Gastroesophageal sphincter (tissue), 4 donors: Measurements from ENCODE around the gene KBTBD4. TPM values are rescaled to one million over a fixed set of nuclear protein-coding genes. Genes with fewer than 3 reads are reported as not detected.
A peak's percentile ranks its signal among the peaks of the same experiment; 100 is the strongest.

ENCODE experiments used
- ATAC-seq: fragments of 150-250 bp; one replicate; pipeline ENCODE4 v1.9.1; 2016; ENCODE audit warnings: mild to moderate bottlenecking, moderate library complexity
- H3K27ac ChIP-seq, 4 donors: fragments of 200-600 bp; sonication (generic) in 3 of 4; 1 replicate in 3 of 4; 2 replicates in 1 of 4; pipeline ENCODE4 v1.5.1; 2016 to 2019
- H3K27me3 ChIP-seq: fragments of 200-600 bp; sonication (generic); one replicate; pipeline ENCODE4 v1.5.1; 2019
- H3K36me3 ChIP-seq, 2 donors: fragments of 200-600 bp; sonication (generic); one replicate each; pipeline ENCODE4 v1.5.1; 2019; ENCODE audit warnings: control low read depth in 1 of 2
- H3K4me1 ChIP-seq, 3 donors: fragments of 200-600 bp; sonication (generic); 1 replicate in 2 of 3; 2 replicates in 1 of 3; pipeline ENCODE4 v1.5.1; 2016 to 2019; ENCODE audit warnings: control low read depth in 2 of 3
- H3K4me3 ChIP-seq, 2 donors: fragments of 200-600 bp; sonication (generic); one replicate each; pipeline ENCODE4 v1.5.1; 2019; ENCODE audit warnings: mild to moderate bottlenecking in 1 of 2, moderate library complexity in 1 of 2
- H3K9me3 ChIP-seq, 3 donors: fragments of 200-600 bp; sonication (generic); one replicate each; pipeline ENCODE4 v1.5.1; 2017 to 2019; ENCODE audit warnings: control low read depth in 2 of 3
- EP300 ChIP-seq: sonication (generic); formaldehyde crosslinking; IDR thresholded peaks from one replicate; pipeline ENCODE4 v1.6.1; 2017; ENCODE audit warnings: antibody characterized with exemption, mild to moderate bottlenecking
- POLR2A ChIP-seq, 2 donors: fragments of 450-650 bp; IDR thresholded peaks; one replicate each; pipeline ENCODE4 v1.6.1; 2017; ENCODE audit warnings: antibody characterized with exemption in 2 of 2, mild to moderate bottlenecking in 2 of 2, moderate library complexity in 1 of 2
- POLR2AphosphoS5 ChIP-seq: sonication (generic); formaldehyde crosslinking; IDR thresholded peaks from one replicate; pipeline ENCODE4 v1.6.1; 2017; ENCODE audit warnings: antibody characterized with exemption
- WGBS, 2 donors: methylation state at CpG; one replicate each; pipeline ENCODE4 v1.1.5; 2018; ENCODE audit warnings: low coverage in 1 of 2; 5-methylcytosine and 5-hydroxymethylcytosine counted together
- total RNA-seq, 4 donors: library from RNA; depleted of rRNA; stranded (reverse); fragments of >200 nt; gene quantifications; one replicate each; pipeline ENCODE4 v1.1.0, GENCODE V29; 2016
- TF ChIP-seq, protein P1 (sequence below), 4 experiments: fragments of 200-600 bp in 2 of 4; fragments of 450-650 bp in 2 of 4; sonication (generic) in 1 of 4; IDR thresholded peaks; one replicate each; pipeline ENCODE4 v1.5.1; 2017 to 2019; ENCODE audit warnings: antibody characterized with exemption in 4 of 4, mild to moderate bottlenecking in 2 of 4, moderate library complexity in 2 of 4

Gene KBTBD4
- total RNA-seq, 4 donors from 2014 or later: 23.3 to 36.1 (median 27.0) TPM

GRCh38 chr11:47583844-47584243 lies 5.1 kb upstream of the KBTBD4 start:
- Histone ChIP-seq H3K9me3 (no peaks in the 10 kb centered on the region), H3K27me3 (peaks cover under 1% of the 10 kb centered on the region), H3K27ac (no peak overlapping the region), H3K4me3 (no peak overlapping the region), H3K36me3 (peaks cover 0 to 60% of the 10 kb centered on the region in 2 donors), H3K4me1 (peaks cover 2 to 34% (median 6%) of the 10 kb centered on the region in 3 donors)
- WGBS, 2 donors: 71 to 80% methylated on average over 3 to 5 of the region's 5 CpGs
- no peak for TF ChIP-seq POLR2AphosphoS5
- TF ChIP-seq, protein P1, sequence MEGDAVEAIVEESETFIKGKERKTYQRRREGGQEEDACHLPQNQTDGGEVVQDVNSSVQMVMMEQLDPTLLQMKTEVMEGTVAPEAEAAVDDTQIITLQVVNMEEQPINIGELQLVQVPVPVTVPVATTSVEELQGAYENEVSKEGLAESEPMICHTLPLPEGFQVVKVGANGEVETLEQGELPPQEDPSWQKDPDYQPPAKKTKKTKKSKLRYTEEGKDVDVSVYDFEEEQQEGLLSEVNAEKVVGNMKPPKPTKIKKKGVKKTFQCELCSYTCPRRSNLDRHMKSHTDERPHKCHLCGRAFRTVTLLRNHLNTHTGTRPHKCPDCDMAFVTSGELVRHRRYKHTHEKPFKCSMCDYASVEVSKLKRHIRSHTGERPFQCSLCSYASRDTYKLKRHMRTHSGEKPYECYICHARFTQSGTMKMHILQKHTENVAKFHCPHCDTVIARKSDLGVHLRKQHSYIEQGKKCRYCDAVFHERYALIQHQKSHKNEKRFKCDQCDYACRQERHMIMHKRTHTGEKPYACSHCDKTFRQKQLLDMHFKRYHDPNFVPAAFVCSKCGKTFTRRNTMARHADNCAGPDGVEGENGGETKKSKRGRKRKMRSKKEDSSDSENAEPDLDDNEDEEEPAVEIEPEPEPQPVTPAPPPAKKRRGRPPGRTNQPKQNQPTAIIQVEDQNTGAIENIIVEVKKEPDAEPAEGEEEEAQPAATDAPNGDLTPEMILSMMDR (IDR thresholded peaks at IDR 0.05): no peak
- TF ChIP-seq EP300: no peak
- TF ChIP-seq POLR2A (IDR thresholded peaks at IDR 0.05): no peak
- ATAC-seq: no peak

DNA sequence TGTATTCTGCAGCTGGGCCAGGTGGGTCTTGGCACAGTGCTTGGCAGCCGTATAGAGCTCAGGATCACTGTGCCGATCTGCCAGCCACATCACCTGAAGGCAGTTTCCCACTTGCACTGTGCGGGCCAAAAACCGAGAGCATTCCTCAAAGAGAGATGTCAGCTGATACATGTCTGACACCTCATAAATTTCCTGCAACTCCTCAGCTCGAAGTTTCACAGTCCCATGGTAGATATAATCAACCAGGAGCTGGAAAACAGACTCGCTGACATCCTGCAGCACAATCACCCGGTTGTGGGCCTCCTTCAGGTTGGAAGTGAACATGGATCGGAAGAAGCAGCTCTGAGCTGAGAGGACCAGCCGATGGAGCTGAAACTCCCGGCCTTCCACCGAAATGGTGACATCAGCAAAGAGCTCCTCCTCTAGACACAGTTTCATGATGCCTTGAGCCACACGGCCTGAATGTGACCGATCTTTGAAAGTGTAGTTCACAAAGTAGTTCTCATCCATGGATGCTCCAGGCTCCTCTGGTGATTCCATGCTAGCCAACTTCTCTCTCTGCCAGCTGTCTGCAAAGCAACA lies 1.2 kb downstream of the KBTBD4 start:
- Histone ChIP-seq H3K9me3 (no peaks in the 10 kb centered on the region), H3K36me3 (peaks cover 0 to 72% of the 10 kb centered on the region in 2 donors), H3K27ac (peak overlapping the region in 3 of 4 donors; percentile 89 to 90 (median 89)), H3K4me1 (peaks cover 5 to 49% (median 22%) of the 10 kb centered on the region in 3 donors), H3K4me3 (peak overlapping the region in 1 of 2 donors; percentile 93), H3K27me3 (no peaks in the 10 kb centered on the region)
- no peak for TF ChIP-seq EP300
- TF ChIP-seq, protein P1 (IDR thresholded peaks at IDR 0.05): no peak
- no peak for TF ChIP-seq POLR2A (IDR thresholded peaks at IDR 0.05)
- no peak for TF ChIP-seq POLR2AphosphoS5
- no peak for ATAC-seq
- WGBS, 2 donors: 28 to 59% methylated on average over 2 to 4 of the region's 13 CpGs

- WGBS, 2 donors: 37% methylated on average over 2 of the region's 11 CpGs; no CpG with 5 or more reads in 1 of the 2 donors
- peaks cover 3 to 36% (median 18%) of the 10 kb centered on the region in 3 donors for H3K4me1 ChIP-seq
- no peak overlapping the region for H3K4me3 ChIP-seq
- H3K27ac ChIP-seq: no peak overlapping the region
- peaks cover 0 to 90% of the 10 kb centered on the region in 2 donors for H3K36me3 ChIP-seq
- TF ChIP-seq POLR2A (IDR thresholded peaks at IDR 0.05): no peak
- TF ChIP-seq EP300: no peak
- no peak for TF ChIP-seq POLR2AphosphoS5
- TF ChIP-seq, protein P1 (IDR thresholded peaks at IDR 0.05): no peak
- H3K9me3 ChIP-seq: no peaks in the 10 kb centered on the region
- no peak for ATAC-seq
- no peaks in the 10 kb centered on the region for H3K27me3 ChIP-seq
Observed at GRCh38 chr11:47573321-47573720, 5.4 kb downstream of the KBTBD4 start.

- no peaks in the 10 kb centered on the region for H3K9me3 ChIP-seq
- TF ChIP-seq EP300: no peak
- TF ChIP-seq POLR2A (IDR thresholded peaks at IDR 0.05): no peak
- TF ChIP-seq, protein P1 (IDR thresholded peaks at IDR 0.05): no peak
- TF ChIP-seq POLR2AphosphoS5: no peak
- H3K27ac ChIP-seq: no peak overlapping the region
- H3K36me3 ChIP-seq: peaks cover 0 to 94% of the 10 kb centered on the region in 2 donors
- 71% methylated on average over 1 of the region's 8 CpGs; no CpG with 5 or more reads in 1 of the 2 donors for WGBS, 2 donors
- no peak overlapping the region for H3K4me3 ChIP-seq
- peaks cover under 1 to 31% (median 14%) of the 10 kb centered on the region in 3 donors for H3K4me1 ChIP-seq
- no peaks in the 10 kb centered on the region for H3K27me3 ChIP-seq
- no peak for ATAC-seq
Observed at GRCh38 chr11:47572715-47573255, 6.0 kb downstream of the KBTBD4 start.

GRCh38 chr11:47571895-47572294 lies 6.9 kb downstream of the KBTBD4 start:
- H3K4me3 ChIP-seq: no peak overlapping the region
- TF ChIP-seq POLR2AphosphoS5: no peak
- no peak for TF ChIP-seq EP300
- TF ChIP-seq POLR2A (IDR thresholded peaks at IDR 0.05): no peak
- TF ChIP-seq, protein P1 (IDR thresholded peaks at IDR 0.05): no peak
- H3K27ac ChIP-seq: no peak overlapping the region
- ATAC-seq: no peak
- 43 to 69% methylated on average over 1 of the region's 1 CpG for WGBS, 2 donors
- H3K9me3 ChIP-seq: no peaks in the 10 kb centered on the region
- H3K36me3 ChIP-seq: peaks cover 0 to 88% of the 10 kb centered on the region in 2 donors
- peaks cover 0 to 29% (median 8%) of the 10 kb centered on the region in 3 donors for H3K4me1 ChIP-seq
- H3K27me3 ChIP-seq: no peaks in the 10 kb centered on the region
